K562 (cell line): ENCODE results near the gene GART. TPM values are rescaled to one million over a fixed set of nuclear protein-coding genes. Genes with fewer than 3 reads are reported as not detected.

Source experiments
- ATF7 ChIP-seq: fragments of 450-650 bp; IDR thresholded peaks from 2 replicates; pipeline ENCODE4 v1.7.1; 2014; ENCODE audit warnings: mild to moderate bottlenecking, moderate library complexity
- EGR1 ChIP-seq: fragments of 450-650 bp; conservative IDR thresholded peaks from 2 replicates; pipeline ENCODE4 v1.6.1; 2017; ENCODE audit warnings: mild to moderate bottlenecking
- FOXM1 ChIP-seq, 2 experiments: fragments of 450-650 bp in 1 of 2; sonication (generic) in 1 of 2; formaldehyde crosslinking in 1 of 2; IDR thresholded peaks; 2 replicates each; pipeline versions ENCODE4 v1.6.1 to v1.9.0; 2017 to 2022; ENCODE audit warnings: low read depth in 2 of 2, mild to moderate bottlenecking in 2 of 2, missing genetic modification reagents in 1 of 2, moderate library complexity in 1 of 2
- NCOR1 ChIP-seq: fragments of 450-650 bp; IDR thresholded peaks from 2 replicates; pipeline ENCODE4 v1.6.1; 2016; ENCODE audit warnings: mild to moderate bottlenecking, moderate library complexity
- PHB2 ChIP-seq: fragments of 450-650 bp; IDR thresholded peaks from 2 replicates; pipeline ENCODE4 v1.6.1; 2017; ENCODE audit warnings: low read depth
- RFX1 ChIP-seq: fragments of 450-650 bp; IDR thresholded peaks from 2 replicates; pipeline ENCODE4 v1.6.1; 2016; ENCODE audit warnings: mild to moderate bottlenecking, moderate library complexity
- SAP30 ChIP-seq: fragments of 200-600 bp; sonication (generic); IDR thresholded peaks from 2 replicates; pipeline ENCODE4 v1.6.1; 2012; ENCODE audit warnings: borderline replicate concordance, low read depth, mild to moderate bottlenecking, moderate library complexity, low read length, control low read depth, inconsistent platforms; ENCODE audit not compliant: insufficient read depth, poor library complexity, severe bottlenecking
- ZBTB7A ChIP-seq: IDR thresholded peaks from 2 replicates; pipeline ENCODE4 v1.6.1; 2011; ENCODE audit warnings: low read depth, mild to moderate bottlenecking, low read length, moderate library complexity, borderline replicate concordance; ENCODE audit not compliant: control insufficient read depth
- ZNF224 ChIP-seq: sonication (generic); formaldehyde crosslinking; IDR thresholded peaks from 2 replicates; pipeline ENCODE4 v1.8.0; 2022; ENCODE audit warnings: mild to moderate bottlenecking, missing genetic modification reagents
- polyA plus RNA-seq, 8 experiments: library from polyadenylated mRNA; depleted of rRNA in 4 of 8; stranded (reverse) in 5 of 8; unstranded in 3 of 8; fragments of >200 nt; fragmentation: Nextera tagmentation in 2 of 8; fragmentation: Illumina TruSeq in 1 of 8; extraction: Ambion mirVana in 2 of 8; extraction: Trizol in 1 of 8; gene quantifications; 2 replicates each; pipeline versions ENCODE4 v1.2.1 to v1.2.3, GENCODE V29; 2011 to 2014; ENCODE audit warnings: inconsistent platforms in 1 of 8, missing spikeins in 1 of 8
- total RNA-seq, 7 experiments: library from RNA; depleted of rRNA in 6 of 7; stranded (reverse); fragments of >200 nt in 6 of 7; fragmentation: Illumina TruSeq in 2 of 7; extraction: Trizol in 2 of 7; gene quantifications; 2 replicates each; pipeline versions ENCODE4 v1.2.1 to v1.2.3, GENCODE V29; 2011 to 2021; ENCODE audit warnings: low replicate concordance in 1 of 7
- TF ChIP-seq, protein P1 (sequence below): sonication (generic); formaldehyde crosslinking; IDR thresholded peaks from 2 replicates; pipeline ENCODE4 v1.8.1; 2023; ENCODE audit warnings: mild to moderate bottlenecking, missing genetic modification reagents
- TF ChIP-seq, protein P2 (sequence below): fragments of 250-450 bp; sonication (Bioruptor Pico); IDR thresholded peaks from 2 replicates; pipeline ENCODE4 v1.5.0; 2022; ENCODE audit warnings: mild to moderate bottlenecking
- TF ChIP-seq, protein P3 (sequence below): fragments of 450-650 bp; IDR thresholded peaks from 2 replicates; pipeline ENCODE4 v1.6.1; 2016; ENCODE audit warnings: mild to moderate bottlenecking, moderate library complexity

Gene GART
- total and polyA plus RNA-seq, 9 of the 15 experiments (the other 6 are each of a cell fraction or from before 2014, with no cell fraction given), result 141 to 429 (median 349) TPM

DNA sequence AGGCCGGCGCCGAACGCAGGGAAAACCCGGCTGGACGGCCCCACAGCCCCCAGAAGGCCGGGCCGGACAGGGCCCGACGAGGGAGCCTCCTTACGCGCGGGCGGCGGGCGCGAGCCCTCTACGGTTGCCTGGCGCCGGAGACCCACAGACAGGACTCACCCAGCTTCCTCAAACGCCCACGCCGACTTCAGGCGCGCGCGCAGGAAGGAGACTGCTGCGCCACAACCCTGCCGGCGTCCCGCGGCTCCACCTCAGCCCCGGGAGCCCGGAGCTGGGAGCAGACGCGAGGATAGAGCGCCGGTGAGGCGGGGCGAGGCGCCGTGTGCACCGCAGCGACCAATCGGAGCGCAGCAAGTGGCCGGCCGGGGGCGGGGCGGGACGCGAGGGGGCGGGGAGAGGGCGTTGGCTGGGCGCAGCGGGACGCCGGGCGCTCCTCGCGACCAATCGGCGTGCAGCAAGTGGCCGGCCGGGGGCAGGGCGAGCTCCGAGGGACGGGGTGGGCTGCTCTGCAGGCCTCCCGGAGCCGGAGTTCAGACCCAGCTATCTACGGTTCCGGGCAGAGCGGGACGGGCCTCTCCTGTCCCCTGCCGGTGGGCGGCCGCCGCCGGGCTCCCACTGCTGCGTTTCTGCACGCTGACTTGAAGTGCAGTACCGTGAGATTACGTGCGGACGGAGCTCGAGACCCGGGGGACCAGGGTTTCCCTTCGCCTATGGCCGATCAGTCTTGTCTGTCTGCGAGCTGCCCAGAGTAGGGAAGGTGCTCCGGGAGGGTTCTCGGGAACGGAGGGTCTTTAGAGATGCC is 62.0 kb downstream of the GART start, which contains the start of gene TMEM50B (continued):
- TF ChIP-seq ATF7, result peak; percentile 81
- no peak for TF ChIP-seq SAP30
- TF ChIP-seq ZNF224 (CRISPR knock-in tag), result no peak
- TF ChIP-seq EGR1, result peak; percentile 98
- TF ChIP-seq, protein P1, sequence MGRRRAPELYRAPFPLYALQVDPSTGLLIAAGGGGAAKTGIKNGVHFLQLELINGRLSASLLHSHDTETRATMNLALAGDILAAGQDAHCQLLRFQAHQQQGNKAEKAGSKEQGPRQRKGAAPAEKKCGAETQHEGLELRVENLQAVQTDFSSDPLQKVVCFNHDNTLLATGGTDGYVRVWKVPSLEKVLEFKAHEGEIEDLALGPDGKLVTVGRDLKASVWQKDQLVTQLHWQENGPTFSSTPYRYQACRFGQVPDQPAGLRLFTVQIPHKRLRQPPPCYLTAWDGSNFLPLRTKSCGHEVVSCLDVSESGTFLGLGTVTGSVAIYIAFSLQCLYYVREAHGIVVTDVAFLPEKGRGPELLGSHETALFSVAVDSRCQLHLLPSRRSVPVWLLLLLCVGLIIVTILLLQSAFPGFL (CRISPR knock-in tag), result 0 out of 2 replicates have a peak, but pooled peaks have one; percentile 58
- no peak for TF ChIP-seq PHB2
- no peak for TF ChIP-seq RFX1
- peak; percentile 80 for TF ChIP-seq ZBTB7A
- TF ChIP-seq FOXM1 (IDR thresholded peaks at IDR 0.05; ENCODE audit: low read depth), result no peak
- no peak for TF ChIP-seq FOXM1 (CRISPR knock-in tag; IDR thresholded peaks at IDR 0.05; ENCODE audit: low read depth)
- TF ChIP-seq, protein P2, sequence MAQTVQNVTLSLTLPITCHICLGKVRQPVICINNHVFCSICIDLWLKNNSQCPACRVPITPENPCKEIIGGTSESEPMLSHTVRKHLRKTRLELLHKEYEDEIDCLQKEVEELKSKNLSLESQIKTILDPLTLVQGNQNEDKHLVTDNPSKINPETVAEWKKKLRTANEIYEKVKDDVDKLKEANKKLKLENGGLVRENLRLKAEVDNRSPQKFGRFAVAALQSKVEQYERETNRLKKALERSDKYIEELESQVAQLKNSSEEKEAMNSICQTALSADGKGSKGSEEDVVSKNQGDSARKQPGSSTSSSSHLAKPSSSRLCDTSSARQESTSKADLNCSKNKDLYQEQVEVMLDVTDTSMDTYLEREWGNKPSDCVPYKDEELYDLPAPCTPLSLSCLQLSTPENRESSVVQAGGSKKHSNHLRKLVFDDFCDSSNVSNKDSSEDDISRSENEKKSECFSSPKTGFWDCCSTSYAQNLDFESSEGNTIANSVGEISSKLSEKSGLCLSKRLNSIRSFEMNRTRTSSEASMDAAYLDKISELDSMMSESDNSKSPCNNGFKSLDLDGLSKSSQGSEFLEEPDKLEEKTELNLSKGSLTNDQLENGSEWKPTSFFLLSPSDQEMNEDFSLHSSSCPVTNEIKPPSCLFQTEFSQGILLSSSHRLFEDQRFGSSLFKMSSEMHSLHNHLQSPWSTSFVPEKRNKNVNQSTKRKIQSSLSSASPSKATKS (CRISPR knock-in tag), result no peak
- TF ChIP-seq, protein P3, sequence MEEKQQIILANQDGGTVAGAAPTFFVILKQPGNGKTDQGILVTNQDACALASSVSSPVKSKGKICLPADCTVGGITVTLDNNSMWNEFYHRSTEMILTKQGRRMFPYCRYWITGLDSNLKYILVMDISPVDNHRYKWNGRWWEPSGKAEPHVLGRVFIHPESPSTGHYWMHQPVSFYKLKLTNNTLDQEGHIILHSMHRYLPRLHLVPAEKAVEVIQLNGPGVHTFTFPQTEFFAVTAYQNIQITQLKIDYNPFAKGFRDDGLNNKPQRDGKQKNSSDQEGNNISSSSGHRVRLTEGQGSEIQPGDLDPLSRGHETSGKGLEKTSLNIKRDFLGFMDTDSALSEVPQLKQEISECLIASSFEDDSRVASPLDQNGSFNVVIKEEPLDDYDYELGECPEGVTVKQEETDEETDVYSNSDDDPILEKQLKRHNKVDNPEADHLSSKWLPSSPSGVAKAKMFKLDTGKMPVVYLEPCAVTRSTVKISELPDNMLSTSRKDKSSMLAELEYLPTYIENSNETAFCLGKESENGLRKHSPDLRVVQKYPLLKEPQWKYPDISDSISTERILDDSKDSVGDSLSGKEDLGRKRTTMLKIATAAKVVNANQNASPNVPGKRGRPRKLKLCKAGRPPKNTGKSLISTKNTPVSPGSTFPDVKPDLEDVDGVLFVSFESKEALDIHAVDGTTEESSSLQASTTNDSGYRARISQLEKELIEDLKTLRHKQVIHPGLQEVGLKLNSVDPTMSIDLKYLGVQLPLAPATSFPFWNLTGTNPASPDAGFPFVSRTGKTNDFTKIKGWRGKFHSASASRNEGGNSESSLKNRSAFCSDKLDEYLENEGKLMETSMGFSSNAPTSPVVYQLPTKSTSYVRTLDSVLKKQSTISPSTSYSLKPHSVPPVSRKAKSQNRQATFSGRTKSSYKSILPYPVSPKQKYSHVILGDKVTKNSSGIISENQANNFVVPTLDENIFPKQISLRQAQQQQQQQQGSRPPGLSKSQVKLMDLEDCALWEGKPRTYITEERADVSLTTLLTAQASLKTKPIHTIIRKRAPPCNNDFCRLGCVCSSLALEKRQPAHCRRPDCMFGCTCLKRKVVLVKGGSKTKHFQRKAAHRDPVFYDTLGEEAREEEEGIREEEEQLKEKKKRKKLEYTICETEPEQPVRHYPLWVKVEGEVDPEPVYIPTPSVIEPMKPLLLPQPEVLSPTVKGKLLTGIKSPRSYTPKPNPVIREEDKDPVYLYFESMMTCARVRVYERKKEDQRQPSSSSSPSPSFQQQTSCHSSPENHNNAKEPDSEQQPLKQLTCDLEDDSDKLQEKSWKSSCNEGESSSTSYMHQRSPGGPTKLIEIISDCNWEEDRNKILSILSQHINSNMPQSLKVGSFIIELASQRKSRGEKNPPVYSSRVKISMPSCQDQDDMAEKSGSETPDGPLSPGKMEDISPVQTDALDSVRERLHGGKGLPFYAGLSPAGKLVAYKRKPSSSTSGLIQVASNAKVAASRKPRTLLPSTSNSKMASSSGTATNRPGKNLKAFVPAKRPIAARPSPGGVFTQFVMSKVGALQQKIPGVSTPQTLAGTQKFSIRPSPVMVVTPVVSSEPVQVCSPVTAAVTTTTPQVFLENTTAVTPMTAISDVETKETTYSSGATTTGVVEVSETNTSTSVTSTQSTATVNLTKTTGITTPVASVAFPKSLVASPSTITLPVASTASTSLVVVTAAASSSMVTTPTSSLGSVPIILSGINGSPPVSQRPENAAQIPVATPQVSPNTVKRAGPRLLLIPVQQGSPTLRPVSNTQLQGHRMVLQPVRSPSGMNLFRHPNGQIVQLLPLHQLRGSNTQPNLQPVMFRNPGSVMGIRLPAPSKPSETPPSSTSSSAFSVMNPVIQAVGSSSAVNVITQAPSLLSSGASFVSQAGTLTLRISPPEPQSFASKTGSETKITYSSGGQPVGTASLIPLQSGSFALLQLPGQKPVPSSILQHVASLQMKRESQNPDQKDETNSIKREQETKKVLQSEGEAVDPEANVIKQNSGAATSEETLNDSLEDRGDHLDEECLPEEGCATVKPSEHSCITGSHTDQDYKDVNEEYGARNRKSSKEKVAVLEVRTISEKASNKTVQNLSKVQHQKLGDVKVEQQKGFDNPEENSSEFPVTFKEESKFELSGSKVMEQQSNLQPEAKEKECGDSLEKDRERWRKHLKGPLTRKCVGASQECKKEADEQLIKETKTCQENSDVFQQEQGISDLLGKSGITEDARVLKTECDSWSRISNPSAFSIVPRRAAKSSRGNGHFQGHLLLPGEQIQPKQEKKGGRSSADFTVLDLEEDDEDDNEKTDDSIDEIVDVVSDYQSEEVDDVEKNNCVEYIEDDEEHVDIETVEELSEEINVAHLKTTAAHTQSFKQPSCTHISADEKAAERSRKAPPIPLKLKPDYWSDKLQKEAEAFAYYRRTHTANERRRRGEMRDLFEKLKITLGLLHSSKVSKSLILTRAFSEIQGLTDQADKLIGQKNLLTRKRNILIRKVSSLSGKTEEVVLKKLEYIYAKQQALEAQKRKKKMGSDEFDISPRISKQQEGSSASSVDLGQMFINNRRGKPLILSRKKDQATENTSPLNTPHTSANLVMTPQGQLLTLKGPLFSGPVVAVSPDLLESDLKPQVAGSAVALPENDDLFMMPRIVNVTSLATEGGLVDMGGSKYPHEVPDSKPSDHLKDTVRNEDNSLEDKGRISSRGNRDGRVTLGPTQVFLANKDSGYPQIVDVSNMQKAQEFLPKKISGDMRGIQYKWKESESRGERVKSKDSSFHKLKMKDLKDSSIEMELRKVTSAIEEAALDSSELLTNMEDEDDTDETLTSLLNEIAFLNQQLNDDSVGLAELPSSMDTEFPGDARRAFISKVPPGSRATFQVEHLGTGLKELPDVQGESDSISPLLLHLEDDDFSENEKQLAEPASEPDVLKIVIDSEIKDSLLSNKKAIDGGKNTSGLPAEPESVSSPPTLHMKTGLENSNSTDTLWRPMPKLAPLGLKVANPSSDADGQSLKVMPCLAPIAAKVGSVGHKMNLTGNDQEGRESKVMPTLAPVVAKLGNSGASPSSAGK, result no peak; the same call in 1 of the 2 replicates
- TF ChIP-seq NCOR1, result peak; percentile 17; the same call in 1 of the 2 replicates
